Spinal cord (tissue), 10 donors: ENCODE data around the gene MAP1B. TPM values are rescaled to one million over a fixed set of nuclear protein-coding genes. Genes with fewer than 3 reads are reported as not detected.

Experiments
- DNase-seq, 6 donors: peaks; one replicate each; pipeline versions ENCODE4 v3.0.0 to v3.0.0-alpha.2; 2013 to 2015; ENCODE audit warnings: low spot score in 6 of 6, low read depth in 4 of 6
- H3K27ac ChIP-seq: one replicate; pipeline ENCODE4 v1.5.1; 2013; ENCODE audit warnings: low read depth, low read length, control low read depth
- H3K27me3 ChIP-seq: one replicate; pipeline ENCODE4 v1.6.1; 2013; ENCODE audit warnings: low read length; ENCODE audit not compliant: control insufficient read depth, insufficient read depth
- H3K36me3 ChIP-seq: one replicate; pipeline ENCODE4 v1.6.1; 2013; ENCODE audit warnings: low read length; ENCODE audit not compliant: control insufficient read depth, insufficient read depth
- H3K4me1 ChIP-seq: one replicate; pipeline ENCODE4 v1.6.1; 2013; ENCODE audit warnings: low read length; ENCODE audit not compliant: control insufficient read depth, insufficient read depth
- H3K4me3 ChIP-seq: one replicate; pipeline ENCODE4 v1.5.1; 2013; ENCODE audit warnings: low read depth, low read length, control low read depth
- H3K9me3 ChIP-seq: one replicate; pipeline ENCODE4 v1.6.1; 2013; ENCODE audit warnings: low read length; ENCODE audit not compliant: control insufficient read depth, insufficient read depth
- WGBS: methylation state at CpG from one replicate; pipeline ENCODE4 v1.1.5; 2013; ENCODE audit warnings: missing lambda C conversion rate; ENCODE audit not compliant: insufficient coverage; 5-methylcytosine and 5-hydroxymethylcytosine counted together
- polyA plus RNA-seq, 2 donors: library from polyadenylated mRNA; unstranded; fragments of 120-200 nt; gene quantifications; one replicate each; pipeline ENCODE4 v1.2.1, GENCODE V29; 2013; ENCODE audit not compliant: insufficient read length in 2 of 2
- total RNA-seq, 2 donors: library from RNA; depleted of rRNA in 1 of 2; stranded (reverse); fragments of 120-200 nt in 1 of 2; fragments of >200 nt in 1 of 2; gene quantifications; one replicate each; pipeline versions ENCODE4 v1.2.3 to v1.2.4, GENCODE V29; 2013 to 2014
- donor health status: healthy.

Gene MAP1B
- total and polyA plus RNA-seq, 4 donors = 200 to 506 (median 407) TPM

- peak in 4 of 6 donors; percentile 67 to 94 (median 84) for DNase-seq
- peaks cover 23% of the 10 kb centered on the region for H3K4me1 ChIP-seq
- 19% methylated on average over 5 of the region's 9 CpGs for WGBS
- no peaks in the 10 kb centered on the region for H3K27me3 ChIP-seq
- H3K4me3 ChIP-seq = peak overlapping the region; percentile 79
- peak overlapping the region; percentile 88 for H3K27ac ChIP-seq
- peaks cover 3% of the 10 kb centered on the region for H3K36me3 ChIP-seq
- H3K9me3 ChIP-seq = no peaks in the 10 kb centered on the region
These were observed 3.2 kb downstream of the MAP1B start for GRCh38 chr5:72110394-72111013.

DNA sequence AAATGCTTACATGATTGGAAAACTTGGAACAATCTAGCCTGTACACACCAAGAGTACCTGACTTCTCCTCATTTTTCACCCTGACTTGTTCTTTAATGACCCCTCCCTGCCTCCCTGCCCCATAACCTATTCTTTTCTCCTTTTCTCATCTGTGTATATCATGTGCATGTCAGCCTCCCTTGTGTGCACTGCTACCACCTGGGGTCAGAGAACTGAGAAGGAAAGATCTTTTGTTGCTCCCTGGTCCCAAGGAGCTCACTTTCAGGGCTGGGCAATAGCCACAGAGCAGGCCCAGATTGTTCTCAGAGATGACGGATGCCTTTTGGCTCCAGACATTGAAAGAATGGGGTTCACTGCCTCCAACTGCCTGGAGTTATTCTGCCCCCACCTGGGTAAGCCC is 5.1 kb downstream of the MAP1B start:
- DNase-seq = no peak
- Histone ChIP-seq H3K4me1 (peaks cover 18% of the 10 kb centered on the region), H3K36me3 (peaks cover 3% of the 10 kb centered on the region), H3K9me3 (no peaks in the 10 kb centered on the region), H3K4me3 (no peak overlapping the region), H3K27me3 (no peaks in the 10 kb centered on the region), H3K27ac (no peak overlapping the region)
- no CpG with 5 or more reads among the region's 1 CpG for WGBS

- WGBS = no CpG with 5 or more reads among the region's 2 CpGs
- H3K4me3 ChIP-seq = no peak overlapping the region
These were observed 7.4 kb downstream of the MAP1B start for GRCh38 chr5:72114629-72115028.

DNA sequence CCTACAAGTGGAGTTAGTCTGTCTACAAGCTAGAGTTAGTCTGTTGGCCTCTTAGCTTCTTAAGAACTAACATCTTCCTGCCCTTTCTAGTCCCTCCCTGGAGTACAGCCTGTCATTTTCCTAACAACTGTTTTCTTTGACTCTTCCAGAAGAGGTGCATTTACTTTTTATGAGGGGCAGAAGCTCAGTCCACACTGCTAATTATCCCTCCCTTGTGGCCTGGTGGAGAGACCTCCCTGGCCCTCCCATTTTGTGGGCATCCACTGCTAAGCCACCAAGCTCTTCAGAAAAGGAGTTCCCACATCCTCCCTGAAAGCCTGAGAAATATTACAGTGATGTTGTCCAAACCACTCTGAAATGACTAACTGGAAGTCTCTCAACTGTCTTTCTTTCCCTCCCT is 8.0 kb downstream of the MAP1B start:
- Histone ChIP-seq H3K9me3 (no peaks in the 10 kb centered on the region), H3K27ac (no peak overlapping the region), H3K27me3 (no peaks in the 10 kb centered on the region), H3K36me3 (peaks cover 7% of the 10 kb centered on the region), H3K4me3 (no peak overlapping the region), H3K4me1 (peaks cover 10% of the 10 kb centered on the region)
- DNase-seq = no peak

More at GRCh38 chr5:72114629-72115028, 7.4 kb downstream of the MAP1B start:
- no peak overlapping the region for H3K27ac ChIP-seq
- DNase-seq = no peak
- peaks cover 14% of the 10 kb centered on the region for H3K4me1 ChIP-seq
- no peaks in the 10 kb centered on the region for H3K9me3 ChIP-seq
- H3K27me3 ChIP-seq = no peaks in the 10 kb centered on the region
- peaks cover 6% of the 10 kb centered on the region for H3K36me3 ChIP-seq

- Histone ChIP-seq H3K27me3 (no peaks in the 10 kb centered on the region), H3K27ac (no peak overlapping the region), H3K4me3 (no peak overlapping the region), H3K36me3 (peaks cover 5% of the 10 kb centered on the region), H3K4me1 (peaks cover 19% of the 10 kb centered on the region), H3K9me3 (no peaks in the 10 kb centered on the region)
- DNase-seq = no peak
These were observed 10.0 kb downstream of the MAP1B start for GRCh38 chr5:72117307-72117706.

DNA sequence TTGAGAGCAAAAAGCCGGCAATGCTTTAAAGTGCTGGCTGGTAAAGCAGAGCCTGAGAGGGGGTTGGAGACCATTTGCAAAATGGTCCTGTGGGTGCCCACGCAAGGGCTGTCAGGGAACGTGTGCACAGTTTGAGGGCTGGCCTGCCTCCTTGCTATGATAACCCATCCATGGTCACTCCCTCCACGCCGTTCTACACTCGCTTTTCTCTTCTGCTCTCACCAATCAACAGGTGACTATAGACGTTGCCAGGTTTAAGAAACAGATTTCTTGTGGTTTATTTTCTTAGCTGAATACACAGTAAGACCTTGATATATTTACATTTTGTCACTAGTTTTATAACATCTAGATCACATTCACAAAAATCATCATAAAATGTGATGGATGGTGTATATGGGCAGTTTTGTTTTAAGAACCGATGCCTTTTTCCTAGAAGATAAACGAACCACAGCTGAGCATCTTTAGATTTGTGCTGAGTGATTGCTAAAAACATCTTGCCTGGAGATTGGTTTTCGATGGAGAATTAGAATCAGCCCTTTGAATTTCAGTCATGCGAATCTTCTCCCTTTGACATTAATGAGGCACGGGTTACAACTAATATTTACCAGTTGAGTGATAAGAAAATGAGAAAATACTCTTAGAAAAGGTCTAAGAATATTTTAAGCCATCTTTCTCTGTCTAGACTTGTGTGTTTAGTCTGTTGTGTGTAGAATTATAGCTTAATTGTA is 13.9 kb downstream of the MAP1B start:
- no peak overlapping the region for H3K27ac ChIP-seq
- peaks cover 15% of the 10 kb centered on the region for H3K4me1 ChIP-seq
- H3K4me3 ChIP-seq = no peak overlapping the region
- H3K27me3 ChIP-seq = no peaks in the 10 kb centered on the region
- WGBS = 20% methylated on average over 3 of the region's 12 CpGs
- peak in 1 of 6 donors; percentile 58 for DNase-seq
- H3K36me3 ChIP-seq = peaks cover 5% of the 10 kb centered on the region
- H3K9me3 ChIP-seq = no peaks in the 10 kb centered on the region

DNA sequence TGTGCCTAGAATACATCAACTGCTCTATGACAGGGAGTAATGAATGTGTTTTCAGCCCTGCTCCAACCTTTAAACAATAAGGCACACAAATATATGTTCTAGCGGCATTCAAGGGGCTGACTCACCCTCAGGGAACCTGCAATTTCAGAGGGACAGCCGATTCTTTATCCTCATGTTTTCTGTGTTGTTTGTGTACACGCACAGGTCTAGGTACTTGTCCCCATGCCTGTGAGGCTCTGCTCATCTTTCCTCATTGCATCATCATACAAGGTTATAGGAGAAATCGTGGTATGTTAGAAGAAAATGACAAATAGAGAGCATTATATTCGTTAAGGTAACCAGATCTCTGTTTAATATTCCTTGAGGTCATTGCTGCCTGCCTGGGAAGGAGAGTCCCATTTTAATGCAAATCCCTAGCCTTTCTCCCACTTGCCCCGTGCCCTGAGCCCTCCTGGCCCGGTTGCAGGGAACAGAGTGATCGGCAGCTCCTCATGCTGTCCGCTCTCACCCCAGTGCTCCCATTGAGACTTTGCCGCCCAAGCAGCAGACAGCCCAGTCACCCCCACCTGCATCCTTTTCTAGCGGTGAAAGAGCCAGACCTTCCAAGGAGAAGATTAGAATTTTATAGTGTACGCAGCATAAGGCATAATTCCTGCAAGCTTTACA is 14.6 kb downstream of the MAP1B start:
- peak in 2 of 6 donors; percentile 40 to 49 for DNase-seq

GRCh38 chr5:72122602-72123001 is 15.3 kb downstream of the MAP1B start:
- WGBS = no CpG with 5 or more reads among the region's 3 CpGs
- H3K4me3 ChIP-seq = no peak overlapping the region
- H3K9me3 ChIP-seq = no peaks in the 10 kb centered on the region
- H3K4me1 ChIP-seq = peaks cover 15% of the 10 kb centered on the region
- DNase-seq = peak in 1 of 6 donors; percentile 88
- H3K27me3 ChIP-seq = no peaks in the 10 kb centered on the region
- H3K36me3 ChIP-seq = peaks cover 5% of the 10 kb centered on the region
- H3K27ac ChIP-seq = no peak overlapping the region

More for the DNA sequence above, 14.6 kb downstream of the MAP1B start:
- Histone ChIP-seq H3K9me3 (no peaks in the 10 kb centered on the region), H3K36me3 (peaks cover 5% of the 10 kb centered on the region), H3K27ac (no peak overlapping the region), H3K4me3 (no peak overlapping the region), H3K27me3 (no peaks in the 10 kb centered on the region), H3K4me1 (peaks cover 15% of the 10 kb centered on the region)
- WGBS = no CpG with 5 or more reads among the region's 12 CpGs

- H3K27ac ChIP-seq = no peak overlapping the region
- H3K9me3 ChIP-seq = no peaks in the 10 kb centered on the region
- no peaks in the 10 kb centered on the region for H3K27me3 ChIP-seq
- 65% methylated on average over 5 of the region's 9 CpGs for WGBS
- peaks cover 2% of the 10 kb centered on the region for H3K36me3 ChIP-seq
- DNase-seq = no peak
- no peak overlapping the region for H3K4me3 ChIP-seq
- H3K4me1 ChIP-seq = peaks cover 15% of the 10 kb centered on the region
These were observed 16.6 kb downstream of the MAP1B start for GRCh38 chr5:72123764-72124376.
